HG03103 (cell line): ENCODE measurements around the gene GRM1.

ENCODE experiments used
- ATAC-seq: cut with Tn5 transposase; IDR thresholded peaks from one replicate; pipeline ENCODE4 v1.9.1; 2021; ENCODE audit warnings: low read depth; ENCODE audit not compliant: unreplicated experiment

GRM1 gene

GRCh38 chr6:146028851-146029572 lies at the start of gene GRM1:
Gene GRM1 (plus strand): TSS chr6:146029062. CDS start chr6:146029518, 456 bp downstream.
- ATAC-seq = no peak

- no peak for ATAC-seq
Observed at GRCh38 chr6:146009338-146009737, 19.5 kb upstream of the GRM1 start.

GRCh38 chr6:146014233-146014632 lies 14.6 kb upstream of the GRM1 start:
- no peak for ATAC-seq

- ATAC-seq = no peak
Observed at GRCh38 chr6:146017672-146018071, 11.2 kb upstream of the GRM1 start.

- no peak for ATAC-seq
Observed at GRCh38 chr6:146026873-146027272, 2.0 kb upstream of the GRM1 start.

GRCh38 chr6:146027586-146028251 lies 1.1 kb upstream of the GRM1 start:
- ATAC-seq = no peak

- no peak for ATAC-seq
Observed at GRCh38 chr6:146028252-146028795, 538 bp upstream of the GRM1 start.

- no peak for ATAC-seq
Observed at GRCh38 chr6:146029573-146030184, 817 bp downstream of the GRM1 start.

GRCh38 chr6:146032387-146032786 lies 3.5 kb downstream of the GRM1 start:
- no peak for ATAC-seq

- ATAC-seq = no peak
Observed at GRCh38 chr6:146040360-146040759, 11.5 kb downstream of the GRM1 start.

- no peak for ATAC-seq
Observed at GRCh38 chr6:146041282-146041681, 12.4 kb downstream of the GRM1 start.

- ATAC-seq = no peak
Observed at GRCh38 chr6:146047371-146047770, 18.5 kb downstream of the GRM1 start.

- ATAC-seq = no peak
Observed at GRCh38 chr6:146050168-146050567, 21.3 kb downstream of the GRM1 start.

- ATAC-seq = no peak
Observed at GRCh38 chr6:146056506-146056905, 27.6 kb downstream of the GRM1 start.

- ATAC-seq = no peak
Observed at GRCh38 chr6:146065690-146066089, 36.8 kb downstream of the GRM1 start.

GRCh38 chr6:146066506-146066905 lies 37.6 kb downstream of the GRM1 start:
- ATAC-seq = no peak

GRCh38 chr6:146071781-146072180 lies 42.9 kb downstream of the GRM1 start:
- no peak for ATAC-seq

- no peak for ATAC-seq
Observed at GRCh38 chr6:146077992-146078391, 49.1 kb downstream of the GRM1 start.

GRCh38 chr6:146087386-146087785 lies 58.5 kb downstream of the GRM1 start:
- ATAC-seq = no peak

- ATAC-seq = no peak
Observed at GRCh38 chr6:146090474-146090873, 61.6 kb downstream of the GRM1 start.

GRCh38 chr6:146092961-146093686 lies 64.3 kb downstream of the GRM1 start:
- no peak for ATAC-seq
